Natural killer cell treated with Interleukin-12 subunit alpha and Interleukin-12 subunit beta and Interleukin-15 and Interleukin-18, amount 100 ng/mL, for 72 hours (primary cell): ENCODE measurements around the gene PTPRN2. TPM values are rescaled to one million over a fixed set of nuclear protein-coding genes. Genes with fewer than 3 reads are reported as not detected.
"Not testable (repeated sequence)": the region's sequence is repeated elsewhere in the genome, so short reads cannot be mapped to it uniquely, and the experiment has no call there.

Experiments
- ATAC-seq, 2 donors: fragments of 150-1000 bp; cut with Tn5 transposase in 1 of 2; sonication (Bioruptor Pico), chemical (Tn5 transposase) in 1 of 2; 2 replicates each; pipeline ENCODE4 v1.10.0; 2021
- DNase-seq: peaks from one replicate; pipeline ENCODE4 v3.0.0; 2022; ENCODE audit warnings: low spot score
- H3K27ac Mint-ChIP-seq, 2 donors: 1 replicate in 1 of 2; 2 replicates in 1 of 2; pipeline ENCODE4 v1.8.0; 2022; ENCODE audit warnings: mixed read lengths in 2 of 2, mild to moderate bottlenecking in 1 of 2, moderate library complexity in 1 of 2
- H3K27me3 Mint-ChIP-seq, 2 donors: 1 replicate in 1 of 2; 2 replicates in 1 of 2; pipeline ENCODE4 v1.8.0; 2022; ENCODE audit warnings: mixed read lengths in 2 of 2
- H3K36me3 Mint-ChIP-seq: one replicate; pipeline ENCODE4 v1.8.0; 2022; ENCODE audit warnings: mixed read lengths
- H3K4me1 Mint-ChIP-seq, 2 donors: 1 replicate in 1 of 2; 2 replicates in 1 of 2; pipeline ENCODE4 v1.8.0; 2022; ENCODE audit warnings: low read depth in 2 of 2, mixed read lengths in 2 of 2, mild to moderate bottlenecking in 1 of 2
- H3K4me3 Mint-ChIP-seq: one replicate; pipeline ENCODE4 v1.8.0; 2022; ENCODE audit warnings: mixed read lengths
- H3K9me3 Mint-ChIP-seq: 2 replicates; pipeline ENCODE4 v1.8.0; 2022; ENCODE audit warnings: mixed read lengths
- total RNA-seq, 2 donors: library from RNA; stranded (reverse); gene quantifications; one replicate each; pipeline ENCODE4 v1.2.3, GENCODE V29; 2022

PTPRN2 gene
- total RNA-seq, 2 donors from 2014 or later, result 0.17 to 0.74 TPM

DNA sequence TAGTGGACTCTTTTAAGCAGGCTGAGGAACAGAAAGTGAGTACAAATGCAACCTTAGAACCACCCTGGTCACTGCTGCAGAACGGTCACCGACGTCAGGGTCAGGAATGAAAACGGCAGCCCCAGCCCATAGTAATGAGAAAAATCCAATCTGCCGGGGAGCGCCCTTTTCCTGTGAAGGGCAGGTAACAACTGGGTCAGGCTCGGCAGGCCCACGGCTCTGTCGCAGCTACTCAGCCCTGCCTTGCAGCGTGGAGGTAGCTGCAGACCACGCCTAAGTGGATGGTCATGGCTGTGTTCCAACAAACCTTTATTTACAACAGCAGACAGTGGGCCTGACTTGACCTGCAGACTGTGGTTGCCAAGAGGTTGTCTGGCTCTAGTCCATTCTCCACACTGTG, 687.6 kb downstream of the PTPRN2 start:
- DNase-seq (no peak), ATAC-seq (no peak)
- no peaks in the 10 kb centered on the region for H3K9me3 Mint-ChIP-seq
- no peak overlapping the region for H3K4me3 Mint-ChIP-seq
- peaks cover 0 to 6% of the 10 kb centered on the region in 2 donors for H3K27me3 Mint-ChIP-seq
- H3K27ac Mint-ChIP-seq, result no peak overlapping the region
- no peaks in the 10 kb centered on the region for H3K36me3 Mint-ChIP-seq
- no peaks in the 10 kb centered on the region for H3K4me1 Mint-ChIP-seq

DNA sequence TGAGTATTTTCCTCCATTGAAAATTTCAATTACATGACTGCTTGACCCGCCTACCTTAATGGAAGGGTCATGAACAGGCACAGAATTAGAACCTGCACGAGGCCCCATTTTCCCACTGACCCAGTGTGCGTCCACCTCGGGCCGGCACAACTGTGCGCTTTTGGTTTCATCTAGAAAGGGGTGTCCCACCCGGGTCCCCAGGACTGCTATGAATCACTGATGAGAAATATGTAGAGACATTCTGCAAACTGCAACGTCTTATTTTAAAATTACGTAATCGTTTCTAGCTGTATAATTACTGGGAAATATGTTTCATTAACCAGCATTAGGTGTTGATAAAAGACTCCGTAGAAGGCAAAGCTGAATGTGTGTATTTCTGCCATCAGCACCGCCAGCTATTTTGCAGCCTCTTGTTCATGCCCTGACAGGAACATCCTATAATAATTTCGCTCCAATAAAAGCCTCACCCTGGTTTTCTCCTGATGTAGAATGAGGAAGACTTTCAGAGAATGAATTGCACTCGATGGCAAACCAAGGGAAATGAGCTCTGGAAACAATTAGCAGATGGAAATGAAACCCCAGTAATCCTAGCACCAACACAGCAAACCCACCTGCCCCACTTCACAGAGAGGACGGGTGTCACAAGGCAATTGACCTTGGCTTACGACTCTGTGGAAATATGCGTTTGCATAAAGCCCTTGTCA, 688.7 kb downstream of the PTPRN2 start:
- Mint-ChIP-seq H3K4me1 (no peaks in the 10 kb centered on the region), H3K27me3 (peaks cover 0 to 4% of the 10 kb centered on the region in 2 donors), H3K36me3 (no peaks in the 10 kb centered on the region), H3K9me3 (no peaks in the 10 kb centered on the region), H3K27ac (no peak overlapping the region), H3K4me3 (no peak overlapping the region)
- ATAC-seq (no peak), DNase-seq (no peak)

- H3K4me1 Mint-ChIP-seq, result peaks cover 0 to 4% of the 10 kb centered on the region in 2 donors
- H3K36me3 Mint-ChIP-seq, result no peaks in the 10 kb centered on the region
- DNase-seq (no peak), ATAC-seq (no peak)
- no peak overlapping the region for H3K4me3 Mint-ChIP-seq
- peaks cover 0 to 4% of the 10 kb centered on the region in 2 donors for H3K27me3 Mint-ChIP-seq
- no peak overlapping the region for H3K27ac Mint-ChIP-seq
- H3K9me3 Mint-ChIP-seq, result no peaks in the 10 kb centered on the region
Measured at GRCh38 chr7:157898261-157898660, 689.4 kb downstream of the PTPRN2 start.

DNA sequence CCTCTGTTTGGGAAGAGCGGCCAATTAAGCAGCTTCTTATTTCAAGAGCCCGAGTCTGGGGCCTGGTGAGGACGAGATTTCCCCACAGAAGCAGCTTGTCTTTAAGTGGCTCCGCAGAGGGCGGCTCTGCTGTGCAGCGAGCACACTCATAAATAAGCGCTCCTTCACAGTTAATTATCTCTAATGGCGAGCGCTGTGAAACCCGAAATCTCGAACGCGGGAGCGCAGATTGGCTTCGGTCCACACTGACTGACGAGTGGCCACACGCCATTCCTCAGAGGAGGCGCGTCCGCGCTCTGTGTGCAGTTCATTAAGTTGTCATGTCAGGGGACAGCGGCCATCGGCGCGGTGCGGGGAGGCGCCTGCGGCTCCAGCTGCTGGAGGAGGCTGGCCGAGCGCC, 689.9 kb downstream of the PTPRN2 start:
- H3K4me1 Mint-ChIP-seq, result peaks cover 0 to 7% of the 10 kb centered on the region in 2 donors
- ATAC-seq (no peak), DNase-seq (no peak)
- H3K36me3 Mint-ChIP-seq, result no peaks in the 10 kb centered on the region
- H3K27ac Mint-ChIP-seq, result no peak overlapping the region
- no peaks in the 10 kb centered on the region for H3K9me3 Mint-ChIP-seq
- no peak overlapping the region for H3K4me3 Mint-ChIP-seq
- H3K27me3 Mint-ChIP-seq, result peaks cover 0 to 4% of the 10 kb centered on the region in 2 donors

- H3K27ac Mint-ChIP-seq, result no peak overlapping the region
- H3K27me3 Mint-ChIP-seq, result peaks cover 0 to 4% of the 10 kb centered on the region in 2 donors
- DNase-seq, result no peak
- no peaks in the 10 kb centered on the region for H3K9me3 Mint-ChIP-seq
- peaks cover 0 to 8% of the 10 kb centered on the region in 2 donors for H3K4me1 Mint-ChIP-seq
- no peak for ATAC-seq
- H3K36me3 Mint-ChIP-seq, result no peaks in the 10 kb centered on the region
- no peak overlapping the region for H3K4me3 Mint-ChIP-seq
Measured at GRCh38 chr7:157896774-157897555, 690.7 kb downstream of the PTPRN2 start.

DNA sequence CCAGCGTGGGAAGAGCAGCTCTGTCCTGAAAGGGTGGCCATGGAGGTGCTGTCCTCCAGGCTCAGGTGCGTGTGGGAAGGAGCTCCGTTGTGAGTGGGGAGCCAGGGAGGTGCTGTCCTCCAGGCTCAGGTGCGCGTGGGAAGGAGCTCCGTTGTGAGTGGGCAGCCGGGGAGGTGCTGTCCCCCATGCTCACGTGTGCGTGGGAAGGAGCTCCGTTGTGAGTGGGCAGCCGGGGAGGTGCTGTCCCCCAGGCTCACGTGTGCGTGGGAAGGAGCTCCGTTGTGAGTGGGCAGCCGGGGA, 691.3 kb downstream of the PTPRN2 start:
- not testable (repeated sequence) for ATAC-seq, H3K4me1 Mint-ChIP-seq, H3K36me3 Mint-ChIP-seq, H3K27me3 Mint-ChIP-seq, H3K9me3 Mint-ChIP-seq, H3K4me3 Mint-ChIP-seq, H3K27ac Mint-ChIP-seq, DNase-seq

- no peaks in the 10 kb centered on the region for H3K9me3 Mint-ChIP-seq
- no peaks in the 10 kb centered on the region for H3K36me3 Mint-ChIP-seq
- H3K27ac Mint-ChIP-seq, result no peak overlapping the region
- peaks cover 0 to 2% of the 10 kb centered on the region in 2 donors for H3K27me3 Mint-ChIP-seq
- H3K4me1 Mint-ChIP-seq, result peaks cover 0 to 8% of the 10 kb centered on the region in 2 donors
- DNase-seq (no peak), ATAC-seq (no peak)
- no peak overlapping the region for H3K4me3 Mint-ChIP-seq
Measured at GRCh38 chr7:157895520-157896375, 691.9 kb downstream of the PTPRN2 start.

GRCh38 chr7:157895098-157895497, 692.5 kb downstream of the PTPRN2 start:
- H3K27ac Mint-ChIP-seq, ATAC-seq, H3K4me1 Mint-ChIP-seq, H3K27me3 Mint-ChIP-seq, H3K9me3 Mint-ChIP-seq, DNase-seq, H3K36me3 Mint-ChIP-seq, H3K4me3 Mint-ChIP-seq: not testable (repeated sequence)

DNA sequence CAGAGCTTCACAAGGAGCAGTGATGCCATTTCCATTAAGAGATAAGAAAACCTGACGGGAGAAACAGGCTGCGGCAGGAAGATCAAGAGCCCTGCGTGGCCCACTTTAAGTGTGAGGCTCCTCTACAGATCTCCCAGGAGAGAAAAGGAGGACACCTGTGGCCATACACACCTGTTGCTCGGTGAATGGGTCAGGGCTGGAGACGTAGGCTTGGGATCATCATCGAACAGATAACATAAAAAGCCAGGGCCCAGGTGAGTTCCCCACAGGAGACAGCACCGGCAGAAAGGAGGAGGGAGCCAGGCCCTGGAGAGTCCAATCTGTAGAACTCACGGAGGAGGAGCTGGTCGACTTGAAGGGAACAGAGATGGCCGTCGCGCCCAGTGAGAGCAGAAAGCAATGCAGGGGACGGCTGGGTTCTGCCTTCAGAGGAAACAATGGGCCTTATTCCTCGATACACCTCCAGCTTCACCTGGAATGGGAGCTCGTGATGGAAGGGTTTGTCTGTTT, 694.0 kb downstream of the PTPRN2 start:
- no peaks in the 10 kb centered on the region for H3K9me3 Mint-ChIP-seq
- H3K4me3 Mint-ChIP-seq, result no peak overlapping the region
- DNase-seq, result no peak
- H3K4me1 Mint-ChIP-seq, result peaks cover 0 to 8% of the 10 kb centered on the region in 2 donors
- no peak for ATAC-seq
- no peaks in the 10 kb centered on the region for H3K36me3 Mint-ChIP-seq
- peaks cover 4 to 8% of the 10 kb centered on the region in 2 donors for H3K27me3 Mint-ChIP-seq
- H3K27ac Mint-ChIP-seq, result peak overlapping the region; percentile 18 to 31

- peak overlapping the region; percentile 18 to 31 for H3K27ac Mint-ChIP-seq
- no peak for DNase-seq
- H3K27me3 Mint-ChIP-seq, result peaks cover 4 to 8% of the 10 kb centered on the region in 2 donors
Measured at GRCh38 chr7:157892751-157893523, 694.7 kb downstream of the PTPRN2 start.

GRCh38 chr7:157890921-157891401, 696.7 kb downstream of the PTPRN2 start:
- ATAC-seq (no peak), DNase-seq (no peak)
- Mint-ChIP-seq H3K9me3 (no peaks in the 10 kb centered on the region), H3K4me1 (peaks cover 0 to 8% of the 10 kb centered on the region in 2 donors), H3K4me3 (no peak overlapping the region), H3K27ac (no peak overlapping the region), H3K36me3 (no peaks in the 10 kb centered on the region), H3K27me3 (peaks cover 4 to 8% of the 10 kb centered on the region in 2 donors)

More at GRCh38 chr7:157892751-157893523, 694.7 kb downstream of the PTPRN2 start:
- Mint-ChIP-seq H3K36me3 (no peaks in the 10 kb centered on the region), H3K9me3 (no peaks in the 10 kb centered on the region), H3K4me1 (peaks cover 0 to 8% of the 10 kb centered on the region in 2 donors), H3K4me3 (no peak overlapping the region)
- no peak for ATAC-seq

- Mint-ChIP-seq H3K36me3 (no peaks in the 10 kb centered on the region), H3K27me3 (peaks cover 4 to 8% of the 10 kb centered on the region in 2 donors), H3K4me3 (no peak overlapping the region), H3K9me3 (no peaks in the 10 kb centered on the region), H3K4me1 (peaks cover 0 to 8% of the 10 kb centered on the region in 2 donors), H3K27ac (no peak overlapping the region)
- ATAC-seq (no peak), DNase-seq (no peak)
Measured at GRCh38 chr7:157889480-157889879, 698.1 kb downstream of the PTPRN2 start.

DNA sequence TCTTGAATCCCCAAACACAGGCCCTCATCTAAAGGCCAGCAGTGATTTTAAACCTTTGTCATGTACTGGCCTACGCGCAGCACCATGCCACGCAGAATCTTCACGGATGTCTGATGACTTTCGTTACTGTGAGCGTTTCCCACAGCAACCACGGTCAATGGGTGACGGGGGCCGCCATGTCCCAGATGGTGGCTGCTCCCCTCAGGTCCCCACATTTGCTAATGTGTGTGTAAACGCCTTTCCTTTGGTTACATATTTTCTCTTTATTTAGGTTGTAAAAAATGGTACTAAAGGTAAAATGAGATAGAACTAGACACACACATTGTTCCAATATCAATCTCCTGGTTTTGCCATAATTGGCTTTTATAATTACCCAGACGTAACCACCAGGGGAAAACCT, 699.0 kb downstream of the PTPRN2 start:
- Mint-ChIP-seq H3K36me3 (no peaks in the 10 kb centered on the region), H3K27me3 (peaks cover 4 to 8% of the 10 kb centered on the region in 2 donors), H3K9me3 (no peaks in the 10 kb centered on the region), H3K27ac (no peak overlapping the region), H3K4me1 (peaks cover 0 to 7% of the 10 kb centered on the region in 2 donors), H3K4me3 (no peak overlapping the region)
- DNase-seq (no peak), ATAC-seq (no peak)
